Non-pigmented ciliary epithelial cell (primary cell): ENCODE results near the gene GALNT9.
"Not testable (repeated sequence)": the region's sequence is repeated elsewhere in the genome, so short reads cannot be mapped to it uniquely, and the experiment has no call there.

Source experiments
- DNase-seq: peaks from one replicate; pipeline ENCODE4 v3.0.0-alpha.2; 2010; ENCODE audit warnings: low read depth

The GALNT9 gene

GRCh38 chr12:132155771-132156572, 173.4 kb downstream of the GALNT9 start:
- DNase-seq, result no peak

- DNase-seq, result no peak
These were observed 174.2 kb downstream of the GALNT9 start for GRCh38 chr12:132154941-132155770.

- DNase-seq, result no peak
These were observed 175.0 kb downstream of the GALNT9 start for GRCh38 chr12:132154341-132154761.

- peak; percentile 19 for DNase-seq
These were observed 175.7 kb downstream of the GALNT9 start for GRCh38 chr12:132153501-132154340.

DNA sequence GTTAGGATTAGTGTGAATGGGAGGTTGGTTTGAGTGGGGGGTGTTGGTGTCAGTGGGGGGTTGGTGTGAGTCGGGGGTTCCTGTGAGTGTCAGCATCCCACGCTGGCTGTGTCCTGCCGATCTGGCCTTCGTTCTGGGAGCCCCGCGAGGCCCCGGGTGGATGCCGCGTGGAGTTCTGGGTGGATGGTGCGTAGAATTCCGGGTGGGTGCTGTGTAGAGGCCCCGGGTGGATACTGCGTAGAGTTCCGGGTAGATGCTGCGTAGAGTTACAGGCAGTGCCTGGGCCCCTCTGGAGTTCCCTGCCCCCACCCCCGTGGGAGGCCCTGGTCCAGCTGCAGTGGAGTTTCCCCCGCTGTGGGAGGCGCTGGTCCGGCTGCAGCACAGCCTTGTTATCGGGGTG, 176.4 kb downstream of the GALNT9 start:
- DNase-seq, result no peak

DNA sequence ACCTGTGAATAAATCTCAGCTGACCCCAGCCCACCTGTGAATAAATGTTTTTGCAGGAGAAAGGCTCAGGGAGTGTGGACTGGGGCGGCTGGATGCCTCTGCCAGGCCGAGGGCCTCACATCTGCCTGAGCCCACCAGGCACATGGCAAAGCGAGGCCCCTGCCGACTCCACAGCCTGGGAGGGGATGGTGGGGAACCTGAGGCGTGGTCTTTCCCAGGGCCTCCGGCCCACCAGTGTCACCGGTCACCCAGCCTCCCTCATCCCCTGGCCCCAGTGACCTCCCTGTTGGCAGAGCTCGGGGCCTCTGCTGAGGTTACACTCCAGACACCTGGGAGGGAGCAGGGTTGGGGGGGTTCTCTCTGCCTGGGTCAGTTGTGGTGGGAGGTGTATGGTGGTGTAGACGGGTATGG, 177.0 kb downstream of the GALNT9 start:
- no peak for DNase-seq

DNA sequence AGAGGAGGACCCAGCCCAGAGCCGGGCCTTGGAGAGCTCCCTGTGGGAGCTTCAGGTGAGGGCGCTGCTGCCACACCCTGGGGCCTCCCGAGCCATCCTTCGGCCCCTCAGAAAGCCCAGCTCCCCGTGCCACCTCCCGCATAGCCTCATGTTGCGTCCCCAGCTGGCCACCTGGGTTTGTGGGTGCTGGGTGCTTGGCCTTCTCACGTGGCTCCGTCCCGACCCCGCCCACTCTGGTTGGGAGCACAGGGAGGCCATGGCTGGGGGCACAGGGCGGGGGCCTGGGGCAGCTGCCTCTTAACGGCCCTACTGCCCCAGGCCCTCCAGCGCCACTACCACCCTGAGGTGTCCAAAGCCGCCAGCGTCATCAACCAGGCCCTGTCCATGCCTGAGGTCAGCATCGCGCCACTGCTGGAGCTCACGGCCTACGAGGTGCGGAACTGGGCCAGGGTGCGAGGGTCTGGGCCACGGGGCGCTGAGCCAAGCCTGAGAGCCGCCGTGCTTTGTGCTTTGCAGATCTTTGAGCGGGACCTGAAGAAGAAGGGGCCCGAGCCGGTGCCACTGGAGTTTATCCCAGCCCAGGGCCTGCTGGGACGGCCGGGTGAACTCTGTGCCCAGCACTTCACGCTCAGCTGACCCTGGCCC, 177.5 kb downstream of the GALNT9 start:
- no peak for DNase-seq

DNA sequence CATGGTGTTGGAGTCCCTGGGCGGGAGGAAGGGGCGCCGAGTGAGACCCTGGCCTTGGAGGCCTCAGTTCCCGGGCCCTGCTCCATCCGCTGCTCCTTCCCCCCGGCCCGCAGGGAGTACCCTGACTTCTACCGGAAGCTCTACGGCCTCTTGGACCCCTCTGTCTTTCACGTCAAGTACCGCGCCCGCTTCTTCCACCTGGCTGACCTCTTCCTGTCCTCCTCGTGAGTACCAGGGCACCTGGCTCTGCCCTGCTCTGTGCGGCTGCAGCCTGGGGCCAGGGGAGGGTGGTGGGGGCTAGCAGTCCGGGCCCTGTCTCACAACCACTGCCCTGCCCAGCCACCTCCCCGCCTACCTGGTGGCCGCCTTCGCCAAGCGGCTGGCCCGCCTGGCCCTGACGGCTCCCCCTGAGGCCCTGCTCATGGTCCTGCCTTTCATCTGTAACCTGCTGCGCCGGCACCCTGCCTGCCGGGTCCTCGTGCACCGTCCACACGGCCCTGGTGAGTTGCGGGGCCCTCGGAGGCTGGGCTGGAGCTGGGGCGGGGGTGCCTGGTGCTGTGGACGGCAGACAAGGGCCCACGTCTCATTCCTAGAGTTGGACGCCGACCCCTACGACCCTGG, 178.1 kb downstream of the GALNT9 start:
- no peak for DNase-seq

GRCh38 chr12:132150780-132151144, 178.6 kb downstream of the GALNT9 start:
- no peak for DNase-seq

GRCh38 chr12:132149526-132149925, 179.9 kb downstream of the GALNT9 start:
- not testable (repeated sequence) for DNase-seq

DNA sequence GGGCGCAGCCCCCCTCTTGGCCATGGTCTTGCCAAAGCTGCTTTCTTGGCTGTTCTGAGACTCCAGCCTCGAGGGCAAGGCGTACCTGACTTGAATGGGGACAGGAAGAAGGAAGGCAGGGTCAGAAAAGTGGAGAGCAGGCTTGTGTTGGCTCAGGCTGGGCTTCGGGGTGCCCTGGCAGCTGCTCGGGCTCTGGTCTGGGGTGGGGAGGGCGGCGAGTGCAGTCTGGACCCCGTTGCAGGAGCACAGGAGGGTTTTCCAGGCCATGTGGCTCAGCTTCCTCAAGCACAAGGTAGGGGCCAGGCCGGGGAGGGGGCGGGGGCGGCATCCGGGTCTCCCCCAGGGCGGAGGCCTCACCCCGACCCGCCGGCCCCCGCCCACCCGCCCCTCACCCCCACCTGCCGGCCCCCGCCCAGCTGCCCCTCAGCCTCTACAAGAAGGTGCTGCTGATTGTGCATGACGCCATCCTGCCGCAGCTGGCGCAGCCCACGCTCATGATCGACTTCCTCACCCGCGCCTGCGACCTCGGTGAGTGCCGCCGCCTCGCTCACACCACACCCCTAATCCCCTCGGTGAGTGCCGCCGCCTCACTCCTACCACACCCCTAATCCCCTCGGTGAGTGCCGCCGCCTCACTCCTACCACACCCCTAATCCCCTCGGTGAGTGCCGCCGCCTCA, 180.9 kb downstream of the GALNT9 start:
- no peak for DNase-seq

DNA sequence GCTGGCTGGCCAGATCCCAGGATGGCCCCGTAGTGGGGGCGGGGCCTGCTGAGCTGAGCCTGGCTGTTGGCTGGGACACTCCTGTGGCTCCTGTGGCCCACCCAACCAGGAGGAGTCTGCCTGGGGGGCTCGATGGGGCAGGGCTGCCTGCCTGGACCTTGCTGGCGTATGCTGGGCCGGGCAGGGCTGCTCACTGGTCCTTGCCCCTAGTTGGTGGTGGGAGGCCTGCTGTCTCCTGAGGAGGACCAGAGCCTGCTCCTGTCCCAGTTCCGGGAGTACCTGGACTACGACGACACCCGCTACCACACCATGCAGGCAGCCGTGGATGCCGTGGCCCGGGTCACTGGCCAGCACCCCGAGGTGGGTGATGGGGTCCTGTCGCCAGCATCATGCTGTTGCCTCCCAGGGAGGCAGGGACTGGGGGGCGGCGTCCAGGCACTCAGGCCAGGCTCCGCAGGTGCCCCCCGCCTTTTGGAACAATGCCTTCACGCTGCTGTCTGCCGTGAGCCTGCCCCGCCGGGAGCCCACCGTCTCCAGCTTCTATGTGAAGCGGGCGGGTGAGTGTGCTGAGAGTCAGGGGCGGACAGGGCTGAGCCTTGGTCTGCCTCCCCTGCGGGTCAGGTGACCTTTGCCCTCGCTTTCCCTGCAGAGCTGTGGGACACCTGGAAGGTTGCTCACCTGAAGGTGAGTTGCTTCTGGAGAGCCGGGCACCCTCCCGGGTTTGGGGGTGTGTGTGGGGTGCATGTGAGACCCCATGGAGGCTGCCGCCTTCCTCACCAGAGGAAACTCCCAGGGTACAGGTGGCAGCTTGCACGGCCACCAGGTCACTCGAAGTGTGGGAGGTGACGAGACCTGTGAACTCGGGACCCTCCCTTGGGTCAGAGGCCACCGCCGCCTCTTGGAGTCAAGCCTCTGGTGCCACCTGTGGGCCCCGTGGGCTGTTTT, 181.7 kb downstream of the GALNT9 start:
- no peak for DNase-seq

- no peak for DNase-seq
These were observed 182.5 kb downstream of the GALNT9 start for GRCh38 chr12:132146772-132147422.
